Stimulated activated CD4-positive, alpha-beta T cell treated with anti-CD3 and anti-CD28 coated beads, Interleukin-4, amount 100 ng/mL, for 48 hours (primary cell): ENCODE results near the gene VWA8.
"Not testable (repeated sequence)": the region's sequence is repeated elsewhere in the genome, so short reads cannot be mapped to it uniquely, and the experiment has no call there.

Experiments used
- DNase-seq, 2 donors: peaks; one replicate each; pipeline ENCODE4 v3.0.0-alpha.2; 2020; ENCODE audit warnings: low read depth in 2 of 2

VWA8 gene

DNA sequence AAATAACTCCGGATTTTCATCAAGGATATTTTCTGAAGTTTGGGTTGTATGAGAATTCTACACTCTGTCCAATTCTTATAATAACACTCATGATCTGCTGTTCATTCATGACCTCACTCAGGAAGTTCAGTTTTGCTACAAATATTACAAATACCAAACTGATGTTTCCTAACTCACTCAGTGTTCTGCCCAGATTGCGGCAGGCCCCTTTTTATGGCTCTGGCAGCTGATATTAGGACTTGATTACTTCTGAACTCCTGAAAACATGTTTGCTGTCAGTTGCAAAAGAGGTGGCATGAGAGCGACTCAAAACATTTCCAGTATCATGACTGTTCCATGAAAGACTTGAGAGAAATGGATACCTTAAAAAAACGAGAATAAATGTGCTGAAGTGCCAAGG, 315.6 kb downstream of the VWA8 start:
- no peak for DNase-seq

DNA sequence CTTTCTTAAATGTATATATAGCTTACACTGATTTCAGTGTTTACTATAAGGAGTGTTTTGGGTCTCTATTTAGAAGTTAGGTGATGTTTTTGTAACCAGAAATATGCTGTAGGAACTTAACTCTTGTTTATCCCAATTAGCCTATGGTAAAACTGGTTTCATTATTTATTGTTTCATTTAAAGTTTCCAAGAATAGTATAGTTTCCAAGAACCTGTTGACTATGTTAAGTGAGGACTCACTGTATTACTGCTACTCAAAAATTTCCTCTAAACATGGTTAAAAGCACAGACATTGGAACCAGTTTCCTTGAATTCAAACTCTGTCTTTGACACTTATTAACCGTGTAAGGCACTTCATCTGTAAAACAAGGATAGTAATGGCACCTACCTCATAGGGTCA, 316.2 kb downstream of the VWA8 start:
- DNase-seq: no peak

- DNase-seq: no peak
Measured at GRCh38 chr13:41643507-41643906, 317.4 kb downstream of the VWA8 start.

GRCh38 chr13:41641961-41642360, 318.9 kb downstream of the VWA8 start:
- no peak for DNase-seq

- no peak for DNase-seq
Measured at GRCh38 chr13:41641429-41641828, 319.5 kb downstream of the VWA8 start.

DNA sequence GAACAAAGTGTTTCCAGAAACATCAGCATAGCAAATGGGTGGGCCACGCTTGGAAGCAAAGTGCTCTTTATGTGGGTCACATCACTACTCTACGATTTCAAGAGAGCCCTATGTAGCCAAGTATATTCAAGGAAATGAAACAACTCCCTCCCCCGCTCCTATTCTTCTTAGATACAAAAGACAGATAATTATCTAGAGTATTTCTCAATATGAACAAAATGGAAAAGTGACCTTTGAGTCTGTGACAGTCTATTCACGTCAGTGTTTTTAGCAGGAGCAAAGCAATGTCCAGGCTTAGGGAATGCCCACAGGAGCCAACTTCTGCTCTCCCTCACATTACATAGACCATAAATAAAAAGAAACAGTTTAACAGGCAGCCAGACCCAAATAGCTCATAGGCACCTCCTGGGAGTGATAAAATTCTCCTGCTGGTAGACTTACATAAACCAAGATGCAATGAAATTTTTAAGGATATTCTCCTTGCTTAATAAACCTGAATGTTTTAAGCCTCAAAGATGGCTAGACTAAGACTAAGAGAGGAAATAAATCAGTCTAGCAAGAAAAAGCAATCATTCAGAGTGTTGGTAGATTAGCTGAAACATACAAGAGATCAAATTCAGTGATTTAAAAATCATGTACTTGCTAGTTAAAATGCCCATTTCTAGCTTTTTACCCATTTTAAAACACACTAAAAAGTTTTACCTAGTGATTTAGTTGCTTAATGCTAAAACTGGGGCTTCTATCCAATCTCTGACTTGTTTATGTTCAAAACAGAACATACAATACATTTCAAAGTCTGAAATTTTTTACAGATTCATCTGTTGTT, 320.7 kb downstream of the VWA8 start:
- DNase-seq: no peak

DNA sequence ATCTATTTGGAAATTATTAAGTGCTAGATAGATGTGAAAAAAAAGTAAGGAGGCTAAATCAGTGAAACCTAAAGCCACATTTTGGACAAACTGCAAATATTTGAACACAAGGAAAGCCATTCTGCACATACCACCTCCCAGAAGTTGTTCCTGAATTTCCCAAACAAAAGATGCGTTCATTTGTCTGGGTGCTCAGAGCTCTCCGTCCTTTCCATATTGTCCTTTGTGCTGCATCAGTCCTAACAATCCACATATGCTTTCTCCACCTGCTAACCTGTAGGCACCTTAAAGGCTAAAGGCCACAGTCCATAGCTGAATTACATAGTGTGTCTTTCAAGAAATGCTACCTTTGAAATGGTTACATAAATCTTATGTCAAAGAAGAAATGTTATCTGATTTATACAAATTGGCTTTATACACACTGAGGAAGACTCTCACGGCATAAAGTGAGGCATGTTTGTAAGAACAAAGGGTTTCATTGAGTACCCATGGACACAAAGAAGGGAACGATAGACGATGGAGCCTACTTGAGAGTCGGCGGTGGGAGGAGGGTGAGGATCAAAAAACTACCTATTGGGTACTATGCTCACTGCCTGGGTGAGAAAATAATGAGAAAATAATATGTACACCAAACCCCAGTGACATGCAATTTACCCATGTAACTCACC, 321.5 kb downstream of the VWA8 start:
- no peak for DNase-seq

GRCh38 chr13:41637586-41637985, 323.3 kb downstream of the VWA8 start:
- DNase-seq: no peak

GRCh38 chr13:41637032-41637431, 323.9 kb downstream of the VWA8 start:
- not testable (repeated sequence) for DNase-seq

GRCh38 chr13:41636590-41636989, 324.3 kb downstream of the VWA8 start:
- DNase-seq: not testable (repeated sequence)

- DNase-seq: no peak
Measured at GRCh38 chr13:41634407-41634806, 326.5 kb downstream of the VWA8 start.

DNA sequence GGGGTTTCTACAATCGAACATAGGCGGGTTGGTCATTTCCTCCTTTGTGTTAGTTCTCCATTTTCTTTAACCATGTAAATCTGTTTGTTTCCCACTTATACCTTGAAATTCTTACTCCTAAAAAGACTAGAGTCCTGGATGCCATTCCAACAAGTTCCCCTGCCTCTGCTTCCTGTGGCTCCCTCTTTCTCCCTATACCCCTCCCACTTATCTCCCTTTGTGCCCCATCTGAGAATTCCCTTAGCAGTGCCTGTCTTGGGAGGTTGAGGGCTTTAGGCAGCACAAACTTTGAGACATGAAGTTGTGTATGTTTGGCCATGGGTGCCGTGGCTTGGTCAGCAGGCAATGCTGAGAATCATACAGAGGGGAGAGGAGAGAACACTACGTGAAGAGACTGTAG, 327.1 kb downstream of the VWA8 start:
- DNase-seq: no peak

GRCh38 chr13:41631296-41631965, 329.5 kb downstream of the VWA8 start:
- DNase-seq: no peak

GRCh38 chr13:41627425-41627824, 333.5 kb downstream of the VWA8 start:
- no peak for DNase-seq

DNA sequence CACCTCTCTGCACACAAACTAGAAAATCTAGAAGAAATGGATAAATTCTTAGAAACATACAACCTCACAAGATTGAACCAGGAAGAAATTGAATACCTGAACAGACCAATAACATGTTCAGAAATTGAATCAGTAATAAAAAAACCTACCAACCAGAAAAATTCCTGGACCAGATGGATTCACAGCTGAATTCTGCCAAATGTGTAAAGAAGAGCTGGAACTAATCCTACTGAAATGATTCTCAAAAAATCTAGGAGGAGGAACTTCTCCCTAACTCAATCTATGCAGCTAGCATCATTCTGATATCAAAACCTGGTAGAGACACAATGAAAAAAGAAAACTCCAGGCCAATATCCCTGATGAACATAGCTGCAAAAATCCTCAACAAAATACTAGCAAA, 336.9 kb downstream of the VWA8 start:
- DNase-seq: no peak

- no peak for DNase-seq
Measured at GRCh38 chr13:41622432-41623429, 338.2 kb downstream of the VWA8 start.

DNA sequence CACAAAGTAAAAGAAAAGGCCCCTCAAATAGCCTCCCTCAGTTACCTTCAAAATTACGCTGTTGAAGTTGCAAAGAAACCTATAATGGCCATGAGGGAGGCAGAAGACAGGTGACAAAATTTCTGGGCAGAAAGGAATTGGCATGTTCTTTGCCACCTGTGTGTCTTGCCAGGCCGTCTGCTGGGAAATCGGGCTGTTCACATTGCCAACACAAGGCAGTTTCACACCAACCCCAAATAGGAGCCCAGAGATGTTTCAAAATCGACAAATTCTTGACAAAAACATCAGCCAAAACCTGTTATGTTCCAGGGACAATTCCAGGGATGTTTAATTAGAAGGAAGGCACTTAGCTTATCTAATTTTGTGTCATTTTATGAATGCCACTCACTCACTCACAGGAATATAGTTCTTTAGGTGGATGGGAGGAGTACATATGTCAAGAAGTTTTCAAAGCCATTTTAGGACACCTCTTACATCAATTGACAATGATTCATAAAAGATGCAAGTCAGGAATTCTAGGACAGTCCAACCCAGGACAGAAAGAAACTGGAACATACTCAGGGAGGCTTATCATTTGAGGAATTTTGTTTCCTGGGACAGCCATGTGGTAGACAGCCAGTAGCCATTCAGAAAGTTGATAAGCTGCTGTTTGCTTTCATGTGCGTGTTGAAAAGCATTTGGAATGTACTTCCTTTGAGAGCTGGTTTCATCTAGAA, 339.0 kb downstream of the VWA8 start:
- DNase-seq: no peak

- not testable (repeated sequence) for DNase-seq
Measured at GRCh38 chr13:41617633-41618032, 343.3 kb downstream of the VWA8 start.

DNA sequence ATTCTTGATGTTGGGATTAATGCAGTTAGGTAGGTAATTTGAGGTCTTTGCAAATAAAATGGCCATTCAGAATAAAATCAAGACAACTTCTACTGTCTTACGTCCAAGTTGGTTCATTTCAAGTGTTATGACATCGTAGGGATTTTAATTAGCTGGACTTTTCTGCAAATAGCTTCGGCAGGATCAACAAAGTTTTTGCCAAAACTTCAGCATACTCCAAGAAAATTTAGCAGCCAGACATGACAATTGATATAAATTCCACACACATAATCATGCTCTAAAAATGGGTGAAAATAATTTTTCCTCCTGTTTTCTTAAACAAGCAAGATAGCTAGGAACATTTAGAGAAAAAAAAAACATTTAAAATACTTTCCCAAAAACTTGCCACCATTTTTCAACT, 344.8 kb downstream of the VWA8 start:
- no peak for DNase-seq

- no peak for DNase-seq
Measured at GRCh38 chr13:41615528-41615855, 345.4 kb downstream of the VWA8 start.
